Ovary (tissue), 9 donors: ENCODE data around the gene GKN2. TPM values are rescaled to one million over a fixed set of nuclear protein-coding genes. Genes with fewer than 3 reads are reported as not detected.

Source experiments
- DNase-seq, 5 donors: peaks; one replicate each; pipeline ENCODE4 v3.0.0-alpha.2; 2019 to 2020
- H3K27ac ChIP-seq, 2 donors: fragments of 200-600 bp; one replicate each; pipeline versions ENCODE4 v1.5.1 to v1.8.0; 2019 to 2022
- H3K27me3 ChIP-seq: fragments of 200-600 bp; one replicate; pipeline ENCODE4 v1.8.0; 2022
- H3K36me3 ChIP-seq: fragments of 200-600 bp; sonication (generic); one replicate; pipeline ENCODE4 v1.5.1; 2019
- H3K4me1 ChIP-seq: one replicate; pipeline ENCODE4 v1.8.1; 2013; ENCODE audit warnings: mild to moderate bottlenecking, moderate library complexity; ENCODE audit not compliant: insufficient read depth
- H3K4me3 ChIP-seq: fragments of 200-600 bp; sonication (generic); one replicate; pipeline ENCODE4 v1.5.1; 2017
- H3K9me3 ChIP-seq, 2 donors: fragments of 200-600 bp in 1 of 2; sonication (generic) in 1 of 2; one replicate each; pipeline versions ENCODE4 v1.5.1 to v1.8.1; 2013 to 2019; ENCODE audit warnings: mild to moderate bottlenecking in 1 of 2, moderate library complexity in 1 of 2
- EP300 ChIP-seq: sonication (generic); formaldehyde crosslinking; IDR thresholded peaks from one replicate; pipeline ENCODE4 v1.6.1; 2017; ENCODE audit warnings: antibody characterized with exemption
- POLR2A ChIP-seq: fragments of 450-650 bp; IDR thresholded peaks from one replicate; pipeline ENCODE4 v1.6.1; 2017; ENCODE audit warnings: antibody characterized with exemption, mild to moderate bottlenecking, moderate library complexity
- whole genome bisulfite sequencing, 3 donors: extraction: QIAGEN DNeasy Blood & Tissue Kit in 1 of 3; methylation state at CpG; one replicate each; pipeline versions ENCODE4 v1.1.5 to v1.1.7; 2013 to 2017; 5-methylcytosine and 5-hydroxymethylcytosine counted together
- intact Hi-C, 4 donors: fragments of 100-400 bp; cut with DNase I; formaldehyde crosslinking; loops; one replicate each; pipeline versions ENCODE4 v1.11.0 to v1.15.1; 2022 to 2023
- polyA plus RNA-seq, 2 donors: library from polyadenylated mRNA; stranded (reverse); fragments of 200-250 nt in 1 of 2; fragments of 350-450 nt in 1 of 2; fragmentation: Illumina TruSeq in 1 of 2; extraction: RNeasy Lipid Tissue Mini Kit (QIAGEN cat#74804) in 1 of 2; gene quantifications; one replicate each; pipeline ENCODE4 v1.2.3, GENCODE V29; 2013 to 2014
- total RNA-seq, 7 donors: library from RNA; depleted of rRNA in 2 of 7; stranded (reverse); fragments of >200 nt in 2 of 7; fragmentation: NEBNext Ultra II Directional in 3 of 7; extraction: Animal tissue kit (Norgen Biotek cat#: 25700) in 3 of 7; gene quantifications; one replicate each; pipeline versions ENCODE4 v1.1.0 to v1.2.4, GENCODE V29; 2016 to 2023
- TF ChIP-seq, protein P1 (sequence below), 3 donors: fragments of 450-650 bp in 2 of 3; fragments of 200-600 bp in 1 of 3; IDR thresholded peaks; one replicate each; pipeline versions ENCODE4 v1.5.1 to v1.8.0; 2016 to 2022; ENCODE audit warnings: antibody characterized with exemption in 3 of 3, mild to moderate bottlenecking in 1 of 3
- donor health status: DM: no; HTN: no; CAD: no; lungs with moderate emphysema.
- donor health status: DM: no; HTN: no; CAD: no.
- donor health status: Bipolar disorder and iron deficiency.
- donor health status: DM: yes; HTN: yes; CAD: no.
- donor health status: DM: no; HTN: no; CAD: no.
- donor health status: DM: yes; HTN: yes; CAD: no.

The GKN2 gene
- total and polyA plus RNA-seq, 9 donors = 0.77 TPM; not detected in 8

DNA sequence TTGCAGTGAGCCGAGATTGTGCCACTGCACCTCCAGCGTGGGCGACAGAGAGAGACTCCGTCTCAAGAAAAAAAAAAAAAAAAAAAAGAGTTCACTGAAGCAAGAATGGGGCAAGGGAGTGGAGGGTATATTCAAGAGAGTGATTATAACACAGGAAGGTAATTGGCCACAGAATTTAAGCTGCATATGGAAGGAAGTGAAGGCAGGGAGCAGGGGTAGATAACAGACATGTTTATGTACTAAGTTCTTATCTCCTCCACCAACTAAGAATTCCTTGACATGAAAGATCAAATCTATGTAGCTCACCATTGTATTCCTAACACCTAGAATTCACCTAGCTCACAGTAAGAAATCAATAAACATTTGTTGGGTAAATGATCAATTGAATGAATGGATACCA, 37.3 kb downstream of the GKN2 start:
- TF ChIP-seq POLR2A (no peak), EP300 (no peak)
- TF ChIP-seq, protein P1, sequence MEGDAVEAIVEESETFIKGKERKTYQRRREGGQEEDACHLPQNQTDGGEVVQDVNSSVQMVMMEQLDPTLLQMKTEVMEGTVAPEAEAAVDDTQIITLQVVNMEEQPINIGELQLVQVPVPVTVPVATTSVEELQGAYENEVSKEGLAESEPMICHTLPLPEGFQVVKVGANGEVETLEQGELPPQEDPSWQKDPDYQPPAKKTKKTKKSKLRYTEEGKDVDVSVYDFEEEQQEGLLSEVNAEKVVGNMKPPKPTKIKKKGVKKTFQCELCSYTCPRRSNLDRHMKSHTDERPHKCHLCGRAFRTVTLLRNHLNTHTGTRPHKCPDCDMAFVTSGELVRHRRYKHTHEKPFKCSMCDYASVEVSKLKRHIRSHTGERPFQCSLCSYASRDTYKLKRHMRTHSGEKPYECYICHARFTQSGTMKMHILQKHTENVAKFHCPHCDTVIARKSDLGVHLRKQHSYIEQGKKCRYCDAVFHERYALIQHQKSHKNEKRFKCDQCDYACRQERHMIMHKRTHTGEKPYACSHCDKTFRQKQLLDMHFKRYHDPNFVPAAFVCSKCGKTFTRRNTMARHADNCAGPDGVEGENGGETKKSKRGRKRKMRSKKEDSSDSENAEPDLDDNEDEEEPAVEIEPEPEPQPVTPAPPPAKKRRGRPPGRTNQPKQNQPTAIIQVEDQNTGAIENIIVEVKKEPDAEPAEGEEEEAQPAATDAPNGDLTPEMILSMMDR (IDR thresholded peaks at IDR 0.05) = no peak
- no peak overlapping the region for H3K4me3 ChIP-seq
- no peaks in the 10 kb centered on the region for H3K27me3 ChIP-seq
- no peak overlapping the region for H3K27ac ChIP-seq
- intact Hi-C loops = loop anchor here in 2 of 4 donors (10.0 kb wide), 2 partner anchors 171 to 431 kb away; no protein-coding TSS in a partner anchor
- H3K9me3 ChIP-seq = no peaks in the 10 kb centered on the region
- no peaks in the 10 kb centered on the region for H3K4me1 ChIP-seq
- 92 to 96% (median 96%) methylated on average over 4 of the region's 4 CpGs for WGBS, 3 donors
- no peak for DNase-seq
- H3K36me3 ChIP-seq = no peaks in the 10 kb centered on the region

DNA sequence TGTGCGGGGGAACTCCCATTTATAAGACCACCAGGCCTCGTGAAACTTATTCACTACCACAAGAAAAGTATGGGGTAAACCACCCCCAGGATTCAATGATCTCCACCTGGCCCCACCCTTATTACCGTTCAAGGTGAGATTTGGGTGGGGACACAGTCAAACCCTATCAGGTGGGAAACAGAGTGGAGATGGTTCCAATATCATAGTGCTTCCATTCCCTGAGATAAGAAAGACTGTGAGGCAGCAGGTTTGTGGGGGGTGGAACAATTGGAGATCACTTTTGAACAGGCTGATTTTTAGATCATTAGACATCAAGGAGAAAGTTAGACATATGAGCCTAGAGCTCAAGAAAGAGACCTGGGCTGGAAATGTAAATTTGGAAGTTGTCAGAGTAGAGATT, 39.3 kb downstream of the GKN2 start:
- no peaks in the 10 kb centered on the region for H3K36me3 ChIP-seq
- 93 to 98% (median 95%) methylated on average over 3 of the region's 3 CpGs for WGBS, 3 donors
- H3K4me3 ChIP-seq = no peak overlapping the region
- H3K27ac ChIP-seq = no peak overlapping the region
- TF ChIP-seq POLR2A = no peak
- intact Hi-C loops = loop anchor here in 3 of 4 donors (5.0 to 10.0 kb wide), 4 partner anchors 161 to 429 kb away; no protein-coding TSS in a partner anchor
- DNase-seq = no peak
- H3K4me1 ChIP-seq = peaks cover 3% of the 10 kb centered on the region
- no peaks in the 10 kb centered on the region for H3K27me3 ChIP-seq
- no peaks in the 10 kb centered on the region for H3K9me3 ChIP-seq

DNA sequence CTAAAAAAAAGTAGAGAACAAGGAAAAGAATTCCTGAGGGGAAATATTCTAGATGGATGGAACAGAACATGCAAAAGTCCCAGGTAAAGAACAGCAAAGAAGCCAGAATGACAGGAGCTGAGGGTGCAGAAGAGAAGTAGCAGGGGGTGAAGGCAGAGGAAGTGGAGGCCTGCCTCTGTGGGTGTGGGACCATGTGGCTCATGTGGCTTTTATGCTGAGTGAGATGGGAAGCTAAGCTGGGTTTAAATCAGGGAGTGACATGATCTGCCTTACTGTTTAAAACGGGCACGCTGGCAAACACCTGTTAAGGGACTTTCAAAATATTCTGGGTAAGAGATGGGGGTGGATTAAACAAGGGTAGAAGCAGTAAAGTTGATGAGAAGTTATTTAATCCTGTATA, 40.0 kb downstream of the GKN2 start:
- no peak overlapping the region for H3K27ac ChIP-seq
- TF ChIP-seq, protein P1 (IDR thresholded peaks at IDR 0.05) = no peak
- no peak for TF ChIP-seq EP300
- TF ChIP-seq POLR2A = no peak
- WGBS, 3 donors = 42 to 76% (median 45%) methylated on average over 2 of the region's 2 CpGs
- H3K4me1 ChIP-seq = peaks cover 3% of the 10 kb centered on the region
- DNase-seq = no peak
- no peak overlapping the region for H3K4me3 ChIP-seq
- intact Hi-C loops = loop anchor here in 3 of 4 donors (5.0 to 10.0 kb wide), 4 partner anchors 160 to 428 kb away; no protein-coding TSS in a partner anchor
- H3K9me3 ChIP-seq = no peaks in the 10 kb centered on the region
- no peaks in the 10 kb centered on the region for H3K36me3 ChIP-seq
- H3K27me3 ChIP-seq = no peaks in the 10 kb centered on the region

DNA sequence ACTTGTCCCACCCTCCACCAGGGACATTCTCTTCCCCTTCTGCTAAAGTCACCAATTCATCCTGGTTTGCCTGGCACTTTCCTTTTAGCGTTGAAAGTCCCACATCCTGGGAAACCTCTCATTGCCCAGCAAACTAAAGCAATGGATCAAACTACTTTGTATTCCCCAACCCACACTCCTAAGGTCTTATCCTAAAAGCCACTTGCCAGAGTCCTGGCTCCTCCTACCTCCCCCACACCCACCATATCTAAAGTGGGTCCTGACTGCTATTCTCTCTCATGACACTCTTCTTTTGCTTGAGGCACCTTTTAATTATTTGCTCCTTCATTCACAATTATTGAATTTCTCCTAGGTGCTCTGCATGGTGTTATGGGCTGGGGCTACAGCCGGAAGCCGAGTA, 40.6 kb downstream of the GKN2 start:
- DNase-seq = no peak
- intact Hi-C loops = loop anchor here in 3 of 4 donors (5.0 to 10.0 kb wide), 4 partner anchors 160 to 427 kb away; no protein-coding TSS in a partner anchor
- TF ChIP-seq, protein P1 (IDR thresholded peaks at IDR 0.05) = no peak
- TF ChIP-seq POLR2A = no peak
- no peak for TF ChIP-seq EP300
- Histone ChIP-seq H3K4me3 (no peak overlapping the region), H3K27me3 (no peaks in the 10 kb centered on the region), H3K27ac (no peak overlapping the region), H3K9me3 (no peaks in the 10 kb centered on the region), H3K4me1 (peaks cover 3% of the 10 kb centered on the region), H3K36me3 (no peaks in the 10 kb centered on the region)
- 92 to 96% (median 94%) methylated on average over 3 of the region's 3 CpGs for WGBS, 3 donors

DNA sequence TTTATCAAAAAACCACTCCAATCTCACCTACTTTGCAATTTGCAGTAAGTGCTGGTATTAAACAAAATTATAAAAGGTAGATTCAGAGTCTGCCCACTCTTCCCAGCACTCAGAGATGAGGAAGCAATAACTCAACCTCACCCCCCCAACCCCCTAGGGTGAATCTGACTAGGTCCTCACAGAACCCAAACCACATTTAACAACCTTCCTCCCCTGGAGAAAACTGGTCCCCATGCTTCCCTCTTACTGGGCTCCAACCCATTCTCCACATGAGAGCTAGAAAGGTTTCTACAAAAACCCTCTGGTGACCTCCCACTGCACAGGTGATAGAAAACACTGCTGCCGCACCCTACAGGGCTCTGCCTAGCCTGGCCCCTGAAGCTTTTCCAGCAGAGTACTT, 41.0 kb downstream of the GKN2 start:
- Histone ChIP-seq H3K27me3 (no peaks in the 10 kb centered on the region), H3K27ac (no peak overlapping the region), H3K4me3 (no peak overlapping the region), H3K9me3 (no peaks in the 10 kb centered on the region), H3K36me3 (no peaks in the 10 kb centered on the region), H3K4me1 (peaks cover 3% of the 10 kb centered on the region)
- intact Hi-C loops = loop anchor here in 3 of 4 donors (5.0 to 10.0 kb wide), 4 partner anchors 159 to 427 kb away; no protein-coding TSS in a partner anchor
- 91 to 100% (median 100%) methylated on average over 1 of the region's 1 CpG for WGBS, 3 donors
- no peak for TF ChIP-seq EP300
- no peak for DNase-seq
